ENCODE results near the gene FIBIN.
"Not testable (repeated sequence)": the region's sequence is repeated elsewhere in the genome, so short reads cannot be mapped to it uniquely, and the experiment has no call there.

- TF ChIP-seq CTCF, POLR2A (IDR thresholded peaks at IDR 0.05): not testable (repeated sequence)
Observed at GRCh38 chr11:26964847-26965485, 28.9 kb upstream of the FIBIN start.

All from esophagus squamous epithelium (tissue), 4 donors.